Measurements from ENCODE around the gene NTRK2.

GRCh38 chr9:84812355-84812754 lies 142.8 kb downstream of the NTRK2 start:
- no peak for TF ChIP-seq CTCF (conservative IDR thresholded peaks at IDR 0.05 in 1 of 2, IDR thresholded peaks at IDR 0.05 in 1 of 2; ENCODE audit: extremely low read depth in 1 of 2, insufficient read depth in 1 of 2, low read depth in 1 of 2, low read length in 2 of 2)
- no peak for TF ChIP-seq EZH2 (IDR thresholded peaks at IDR 0.05; ENCODE audit: borderline replicate concordance, low read length)

Measured in mammary epithelial cell (primary cell).